Measurements from ENCODE around the gene DNAH14. TPM values are rescaled to one million over a fixed set of nuclear protein-coding genes. Genes with fewer than 3 reads are reported as not detected.

The DNAH14 gene
- total and polyA plus RNA-seq, 9 of the 15 experiments (the other 6 are each of a cell fraction or from before 2014, with no cell fraction given), result 58.4 to 142 (median 98.4) TPM

GRCh38 chr1:225400968-225401367 is 471.5 kb downstream of the DNAH14 start:
- H3K36me3 ChIP-seq (ENCODE audit: control insufficient read depth, insufficient read depth, low read length), result peaks cover 86% of the 10 kb centered on the region
- no peak overlapping the region for H3K27ac ChIP-seq (ENCODE audit: extremely low read depth, low read depth, low read length)
- no peak overlapping the region for H3K4me3 ChIP-seq
- intact Hi-C loops (cut with micrococcal nuclease), result no loop called here
- no peak overlapping the region for H3K9ac ChIP-seq (ENCODE audit: insufficient read depth in 1 of 2, low read depth in 2 of 2, low read length in 2 of 2)
- H4K20me1 ChIP-seq (replicated peaks; ENCODE audit: control insufficient read depth, insufficient read depth, low read length), result no peaks in the 10 kb centered on the region
- no peak for ATAC-seq
- H3K79me2 ChIP-seq (ENCODE audit: control insufficient read depth, insufficient read depth, low read length), result no peaks in the 10 kb centered on the region
- no peak for TF ChIP-seq POLR2AphosphoS5 (IDR thresholded peaks at IDR 0.05; ENCODE audit: control insufficient read depth, insufficient read depth, low read depth, low read length)
- TF ChIP-seq STAT5A (IDR thresholded peaks at IDR 0.05; ENCODE audit: borderline replicate concordance, low read length), result no peak
- TF ChIP-seq NEUROD1 (IDR thresholded peaks at IDR 0.05; ENCODE audit: borderline replicate concordance, low read depth, low read length, partially characterized antibody), result no peak
- no peak for TF ChIP-seq ZNF197 (CRISPR knock-in tag; IDR thresholded peaks at IDR 0.05; ENCODE audit: low read depth)
- TF ChIP-seq ZNF766 (CRISPR knock-in tag; conservative IDR thresholded peaks at IDR 0.05), result no peak
- no peak for TF ChIP-seq BRF1 (IDR thresholded peaks at IDR 0.05; ENCODE audit: borderline replicate concordance, extremely low read depth, insufficient read length)
- TF ChIP-seq TCF3 (CRISPR knock-in tag; IDR thresholded peaks at IDR 0.05), result no peak
- no TSS peak for BruUV-seq (replicated peaks)
- CTCF ChIA-PET (ENCODE audit: low intra/inter-chr PET ratio), result no interaction called here
- H3K4me1 ChIP-seq (replicated peaks in 1 of 2; ENCODE audit: control insufficient read depth in 2 of 2, insufficient read depth in 2 of 2, low read length in 2 of 2), result no peaks in the 10 kb centered on the region
- no peaks in the 10 kb centered on the region for H3K9me3 ChIP-seq (replicated peaks; ENCODE audit: control insufficient read depth, insufficient read depth, low read depth, low read length)
- no peak overlapping the region for H2AFZ ChIP-seq (ENCODE audit: low read depth, low read length)
- in situ Hi-C loops (cut with MboI), result no loop called here
- WGBS (ENCODE audit: insufficient coverage, low coverage, missing lambda C conversion rate), result 91% methylated on average over 5 of the region's 5 CpGs
- no peaks in the 10 kb centered on the region for H3K9me1 ChIP-seq (ENCODE audit: control insufficient read depth, insufficient read depth, low read length)
- DNase-seq (ENCODE audit: extremely low read depth in 1 of 4, low spot score in 3 of 4), result no peak
- POLR2A ChIA-PET, result interaction anchor here (0.5 to 1.4 kb wide), 2 partner anchors 8 to 483 kb away, joined by 3 read pairs; no protein-coding TSS in a partner anchor
- no peak overlapping the region for H3K4me2 ChIP-seq (ENCODE audit: insufficient read depth, low read length)
- no peak for FAIRE-seq
- no peaks in the 10 kb centered on the region for H3K27me3 ChIP-seq (ENCODE audit: control insufficient read depth in 2 of 2, insufficient read depth in 2 of 2, low read length in 2 of 2)

Data from K562 (cell line).